Measurements from ENCODE around the gene TRO. TPM values are rescaled to one million over a fixed set of nuclear protein-coding genes. Genes with fewer than 3 reads are reported as not detected.

The TRO gene
- total RNA-seq, 2 donors from 2014 or later, result 2.1 to 3.0 TPM

Other genes starting within 250 kb of the TRO start
- gene ITIH6, start 122.6 kb upstream of the TRO start, total RNA-seq, result not detected
- 10 to 100 TPM; 25.0 to 40.5 TPM for gene MAGED2, start 113.1 kb upstream of the TRO start, total RNA-seq
- gene PFKFB1, start 73.4 kb downstream of the TRO start, total RNA-seq, result under 1 TPM; 0.24 to 0.81 TPM
- 10 to 100 TPM; 24.1 to 34.1 TPM for gene APEX2, start 79.5 kb downstream of the TRO start, total RNA-seq
- gene ALAS2, start 110.2 kb downstream of the TRO start, total RNA-seq, result not detected
- gene PAGE2B, start 154.2 kb downstream of the TRO start, total RNA-seq, result not detected
- gene PAGE2, start 168.2 kb downstream of the TRO start, total RNA-seq, result not detected

Data from natural killer cell treated with Interleukin-12 subunit alpha and Interleukin-12 subunit beta and Interleukin-15 and Interleukin-18, amount 100 ng/mL, for 72 hours (primary cell).